ENCODE results near the gene MME. TPM values are rescaled to one million over a fixed set of nuclear protein-coding genes. Genes with fewer than 3 reads are reported as not detected.
A peak's percentile ranks its signal among the peaks of the same experiment; 100 is the strongest.
"Not testable (repeated sequence)": the region's sequence is repeated elsewhere in the genome, so short reads cannot be mapped to it uniquely, and the experiment has no call there.

MME gene
- total and polyA plus RNA-seq, 8 donors = 0.19 to 3.2 (median 0.71) TPM

GRCh38 chr3:155129396-155129795 lies 49.3 kb downstream of the MME start:
- H3K4me3 ChIP-seq = no peak overlapping the region
- no peak for FAIRE-seq
- no peak for TF ChIP-seq CTCF (IDR thresholded peaks at IDR 0.05)
- no peak for DNase-seq
- no peaks in the 10 kb centered on the region for H3K27me3 ChIP-seq
- no peaks in the 10 kb centered on the region for H3K9me3 ChIP-seq
- no peaks in the 10 kb centered on the region for H3K4me1 ChIP-seq
- no peak overlapping the region for H3K27ac ChIP-seq
- WGBS, 2 donors = 64 to 81% methylated on average over 2 of the region's 2 CpGs
- intact Hi-C loops (cut with DNase I) = no loop called here
- H3K36me3 ChIP-seq = no peaks in the 10 kb centered on the region
- no peak for ATAC-seq

GRCh38 chr3:155130001-155130400 lies 49.9 kb downstream of the MME start:
- Histone ChIP-seq H3K27ac (no peak overlapping the region), H3K36me3 (no peaks in the 10 kb centered on the region), H3K4me1 (no peaks in the 10 kb centered on the region), H3K27me3 (no peaks in the 10 kb centered on the region), H3K4me3 (no peak overlapping the region), H3K9me3 (no peaks in the 10 kb centered on the region)
- DNase-seq (no peak), FAIRE-seq (no peak), ATAC-seq (no peak)
- no peak for TF ChIP-seq CTCF (IDR thresholded peaks at IDR 0.05)
- intact Hi-C loops (cut with DNase I) = no loop called here

GRCh38 chr3:155131104-155131503 lies 51.0 kb downstream of the MME start:
- Histone ChIP-seq H3K27ac (no peak overlapping the region), H3K27me3 (no peaks in the 10 kb centered on the region), H3K4me3 (no peak overlapping the region), H3K4me1 (no peaks in the 10 kb centered on the region), H3K36me3 (no peaks in the 10 kb centered on the region), H3K9me3 (no peaks in the 10 kb centered on the region)
- intact Hi-C loops (cut with DNase I) = no loop called here
- no peak for TF ChIP-seq CTCF (IDR thresholded peaks at IDR 0.05)
- 46 to 51% methylated on average over 4 of the region's 4 CpGs for WGBS, 2 donors
- ATAC-seq (peak in 2 of 4 donors; percentile 39 to 46), DNase-seq (no peak), FAIRE-seq (no peak)

- H3K27me3 ChIP-seq; H3K36me3 ChIP-seq; H3K27ac ChIP-seq; H3K4me3 ChIP-seq; FAIRE-seq; ATAC-seq; H3K9me3 ChIP-seq; DNase-seq; intact Hi-C loops (cut with DNase I); H3K4me1 ChIP-seq: not testable (repeated sequence)
- WGBS, 2 donors = 31 to 35% methylated on average over 1 of the region's 1 CpG
Measured at GRCh38 chr3:155134311-155134710, 54.2 kb downstream of the MME start.

GRCh38 chr3:155135003-155135402 lies 54.9 kb downstream of the MME start:
- H3K4me3 ChIP-seq = no peak overlapping the region
- no peaks in the 10 kb centered on the region for H3K4me1 ChIP-seq
- no peak for TF ChIP-seq CTCF (IDR thresholded peaks at IDR 0.05)
- FAIRE-seq (no peak), DNase-seq (no peak), ATAC-seq (no peak)
- no peaks in the 10 kb centered on the region for H3K9me3 ChIP-seq
- no peaks in the 10 kb centered on the region for H3K36me3 ChIP-seq
- no peak overlapping the region for H3K27ac ChIP-seq
- no peaks in the 10 kb centered on the region for H3K27me3 ChIP-seq
- intact Hi-C loops (cut with DNase I) = no loop called here

- ATAC-seq = no peak
Measured at GRCh38 chr3:155138677-155139076, 58.6 kb downstream of the MME start.

More at GRCh38 chr3:155138677-155139076, 58.6 kb downstream of the MME start:
- DNase-seq (no peak), FAIRE-seq (no peak)
- H3K36me3 ChIP-seq = no peaks in the 10 kb centered on the region
- no peak for TF ChIP-seq CTCF (IDR thresholded peaks at IDR 0.05)
- no peak overlapping the region for H3K4me3 ChIP-seq
- H3K27ac ChIP-seq = no peak overlapping the region
- no peaks in the 10 kb centered on the region for H3K4me1 ChIP-seq
- 40 to 54% methylated on average over 4 of the region's 4 CpGs for WGBS, 2 donors
- intact Hi-C loops (cut with DNase I) = no loop called here
- no peaks in the 10 kb centered on the region for H3K9me3 ChIP-seq
- H3K27me3 ChIP-seq = no peaks in the 10 kb centered on the region

Data from pancreas (tissue), 10 donors.